Stimulated activated CD8-positive, alpha-beta memory T cell treated with anti-CD3 and anti-CD28 coated beads, Interleukin-15, amount 100 ng/mL, for 1 hour (primary cell): Measurements from ENCODE around the gene CALHM3.
"Not testable (repeated sequence)": the region's sequence is repeated elsewhere in the genome, so short reads cannot be mapped to it uniquely, and the experiment has no call there.

Source experiments
- DNase-seq: peaks from one replicate; pipeline ENCODE4 v3.0.0-alpha.2; 2020; ENCODE audit warnings: low read depth

Gene CALHM3

DNA sequence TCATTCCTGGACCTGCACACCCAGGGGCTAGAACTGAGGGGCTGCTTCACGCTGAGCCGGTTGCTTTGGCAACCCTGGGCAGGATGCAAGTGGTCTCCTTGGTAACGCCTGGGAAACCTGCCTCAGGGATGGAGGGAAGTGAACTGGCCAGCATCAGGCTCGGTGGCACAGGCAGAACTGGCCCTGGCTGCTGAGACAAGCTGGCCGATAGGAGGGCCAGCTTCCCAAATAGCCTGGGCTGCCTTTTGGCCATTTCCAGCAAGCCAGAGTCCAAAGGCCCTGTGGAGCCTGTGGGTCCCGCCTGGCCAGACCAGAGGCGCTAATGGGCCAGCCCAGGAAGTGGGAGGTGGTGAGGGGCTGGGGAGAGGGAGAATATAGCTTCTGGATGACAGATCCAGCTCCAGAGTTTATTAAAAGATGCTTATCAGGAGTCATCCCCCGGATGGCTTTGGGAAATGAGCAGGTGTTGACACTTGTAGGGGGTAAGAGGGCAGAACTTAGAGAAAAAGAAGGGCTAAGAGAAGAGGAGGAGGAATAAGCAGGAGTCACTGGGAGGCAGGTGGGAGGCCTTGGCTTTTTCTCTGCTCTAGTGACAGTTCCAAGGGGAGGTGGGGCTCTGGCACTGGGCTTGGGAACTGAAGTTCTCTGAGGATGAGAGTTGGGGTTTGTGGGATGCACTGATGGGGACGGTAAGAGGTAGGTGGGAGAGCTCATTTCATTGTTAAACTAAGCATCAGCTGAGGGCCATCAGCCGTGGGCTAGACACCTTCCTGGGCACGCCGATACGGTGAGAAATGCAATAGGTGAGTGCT lies 24.0 kb upstream of the CALHM3 start:
- no peak for DNase-seq

DNA sequence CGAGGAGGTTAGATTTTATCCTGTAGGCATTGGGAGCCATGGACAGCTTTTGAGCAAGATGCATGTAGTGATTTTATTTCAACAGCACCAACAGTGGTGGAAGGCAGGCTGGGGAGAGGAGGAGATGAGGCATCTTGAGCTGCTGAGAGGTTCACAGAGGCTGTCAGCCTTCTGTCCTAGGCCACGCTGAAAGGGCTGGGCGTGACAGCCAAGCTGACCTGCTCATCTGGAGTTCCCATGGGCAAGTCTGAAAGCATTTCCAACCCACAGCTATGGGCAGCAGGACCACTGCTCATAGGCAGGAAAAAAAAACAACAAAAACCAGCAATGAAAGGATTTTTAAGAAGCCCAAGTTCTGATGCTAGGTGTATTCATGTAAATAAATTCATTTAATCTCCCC lies 22.1 kb upstream of the CALHM3 start:
- no peak for DNase-seq

GRCh38 chr10:103500481-103500880 lies 21.4 kb upstream of the CALHM3 start:
- no peak for DNase-seq

DNA sequence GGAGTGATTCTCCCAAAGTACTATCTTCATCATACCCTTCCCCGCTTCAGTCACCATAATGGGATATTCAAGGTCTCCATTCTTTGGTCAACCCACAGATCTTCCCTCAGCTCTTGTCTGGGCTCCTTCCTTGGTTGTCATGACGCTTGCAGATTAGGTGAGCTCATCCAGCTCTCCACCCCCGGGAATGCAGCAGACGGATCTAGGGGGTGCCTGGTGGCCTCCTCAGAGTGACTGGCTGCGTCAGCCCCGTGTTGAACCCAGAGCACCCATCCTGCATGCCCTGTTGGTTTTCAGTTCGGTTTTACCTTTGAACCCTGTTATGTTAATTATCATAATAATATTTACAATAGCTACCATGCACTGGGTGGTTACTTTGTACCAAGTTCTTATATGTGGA lies 20.8 kb upstream of the CALHM3 start:
- no peak for DNase-seq

DNA sequence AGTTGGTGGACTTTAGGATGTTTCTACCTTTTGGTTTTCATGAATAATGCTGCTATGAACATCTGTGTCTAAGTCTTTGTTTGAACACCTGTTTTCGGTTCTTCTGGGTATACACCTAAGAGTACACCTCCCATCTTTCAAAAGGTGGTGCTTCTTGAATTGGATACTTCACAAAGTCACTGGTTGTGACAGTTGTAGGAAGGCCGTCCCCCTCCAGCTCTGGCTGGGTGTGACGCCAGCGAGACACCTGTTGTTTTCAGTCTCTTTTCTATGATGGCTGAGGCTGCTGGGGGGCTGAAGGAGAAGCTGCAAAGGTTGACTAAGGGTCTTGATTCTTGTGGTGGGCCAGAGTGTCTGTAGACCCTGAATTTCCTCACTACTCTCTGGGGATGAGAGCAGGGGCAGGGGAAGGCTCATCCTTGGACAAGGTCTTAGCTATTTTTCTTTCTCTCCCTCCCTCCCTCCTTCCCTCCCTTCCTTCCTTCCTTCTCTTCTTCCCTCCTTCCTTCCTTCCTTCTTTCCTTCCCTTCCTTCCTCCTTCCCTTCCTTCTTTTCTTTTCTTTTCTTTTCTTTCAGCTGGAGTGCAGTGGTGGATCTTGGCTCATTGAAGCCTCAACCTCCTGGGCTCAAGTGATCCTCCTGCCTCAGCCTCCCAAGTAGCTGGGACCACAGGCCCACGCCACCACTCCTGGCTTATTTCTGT lies 20.0 kb upstream of the CALHM3 start:
- DNase-seq, result no peak

- no peak for DNase-seq
Observed at GRCh38 chr10:103497161-103497915, 18.3 kb upstream of the CALHM3 start.

DNA sequence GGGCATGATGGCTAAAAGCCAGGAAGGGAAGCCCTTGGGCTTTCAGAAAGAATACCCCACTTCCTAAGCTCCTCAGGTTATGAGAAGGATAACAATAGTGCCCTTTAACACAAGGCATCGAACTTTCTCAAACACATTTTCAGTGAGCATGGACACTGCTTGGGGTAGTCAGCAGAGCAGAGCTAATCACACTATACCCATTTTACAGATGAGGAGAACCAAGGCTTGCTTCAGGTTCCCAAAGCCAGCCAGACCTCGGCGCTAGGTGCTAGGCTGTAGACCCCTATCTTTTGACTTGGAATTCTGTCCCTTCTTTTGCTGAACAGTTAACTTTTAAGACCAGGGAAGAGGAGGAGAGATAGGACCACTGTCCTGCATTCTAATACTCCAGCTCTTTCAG lies 16.3 kb upstream of the CALHM3 start:
- DNase-seq, result no peak

GRCh38 chr10:103493916-103494877 lies 15.2 kb upstream of the CALHM3 start:
- DNase-seq, result no peak

DNA sequence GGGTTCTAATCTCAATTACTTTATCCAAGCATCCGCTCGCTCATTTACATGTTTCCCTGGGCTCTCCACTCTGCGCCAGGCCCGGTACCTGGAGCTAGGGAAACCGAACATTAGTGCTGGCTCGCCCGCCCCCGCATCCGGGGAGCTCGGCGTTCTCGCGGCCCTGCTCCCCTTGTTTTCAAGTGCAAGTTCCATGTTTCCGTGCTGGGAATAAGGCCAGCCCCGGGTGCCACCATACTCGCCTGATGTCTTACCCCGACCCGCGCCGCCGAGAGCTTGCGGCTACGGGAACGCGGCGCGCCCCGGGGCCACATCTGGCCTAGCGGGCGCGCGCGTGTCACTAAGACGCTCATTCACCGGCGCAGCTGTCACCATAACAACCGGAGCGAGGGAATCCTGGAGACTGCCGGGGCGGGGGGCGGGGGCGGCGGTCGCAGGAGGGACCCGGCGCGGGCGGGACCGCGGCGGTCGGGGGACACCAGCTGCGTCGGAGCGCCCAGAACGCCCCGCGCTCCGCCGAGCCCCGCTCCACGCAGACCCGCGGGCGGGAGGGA lies 14.4 kb upstream of the CALHM3 start, which contains the start of gene NEURL1:
NEURL1 (plus strand) TSS at position 344 of the 554 bp plus-strand sequence. CDS start 683 bp downstream, outside the sequence.
- DNase-seq, result no peak

- no peak for DNase-seq
Observed at GRCh38 chr10:103492655-103493261, 13.7 kb upstream of the CALHM3 start.

DNA sequence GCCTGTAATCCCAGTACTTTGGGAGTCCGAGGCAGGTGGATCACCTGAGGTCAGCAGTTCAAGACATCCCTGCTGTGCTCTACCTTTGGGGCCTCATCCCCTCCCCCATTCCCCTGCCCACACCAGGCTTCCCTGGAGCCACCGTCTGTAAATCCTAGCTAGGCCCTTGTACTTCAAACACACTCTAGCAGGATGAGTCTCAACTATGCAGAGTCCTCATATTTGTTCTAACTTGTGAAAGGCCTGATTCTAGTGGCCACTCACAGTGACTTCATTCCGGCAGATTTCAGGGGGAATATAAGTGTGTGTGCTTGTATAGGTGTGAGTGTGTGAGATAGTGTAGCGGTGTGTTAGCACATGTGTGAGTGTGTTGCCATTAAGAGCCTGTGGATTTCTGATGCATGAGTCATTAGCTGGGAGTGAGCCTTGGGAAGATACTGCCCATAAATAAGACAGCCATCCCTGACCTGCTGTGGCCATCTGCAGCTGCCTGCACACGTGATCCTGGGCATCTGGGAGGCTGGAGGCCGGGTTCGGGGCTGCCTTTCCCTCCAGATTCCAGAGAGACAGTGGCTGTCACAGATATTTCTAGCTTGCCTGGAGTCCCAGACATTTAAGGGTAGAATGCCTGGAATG lies 12.8 kb upstream of the CALHM3 start:
- no peak for DNase-seq

GRCh38 chr10:103490986-103491314 lies 11.9 kb upstream of the CALHM3 start:
- no peak for DNase-seq

- no peak for DNase-seq
Observed at GRCh38 chr10:103487410-103487708, 8.3 kb upstream of the CALHM3 start.

GRCh38 chr10:103486635-103487409 lies 7.8 kb upstream of the CALHM3 start:
- not testable (repeated sequence) for DNase-seq

GRCh38 chr10:103481974-103482531 lies 3.0 kb upstream of the CALHM3 start:
- no peak for DNase-seq

- no peak for DNase-seq
Observed at GRCh38 chr10:103480521-103480920, 1.5 kb upstream of the CALHM3 start.

DNA sequence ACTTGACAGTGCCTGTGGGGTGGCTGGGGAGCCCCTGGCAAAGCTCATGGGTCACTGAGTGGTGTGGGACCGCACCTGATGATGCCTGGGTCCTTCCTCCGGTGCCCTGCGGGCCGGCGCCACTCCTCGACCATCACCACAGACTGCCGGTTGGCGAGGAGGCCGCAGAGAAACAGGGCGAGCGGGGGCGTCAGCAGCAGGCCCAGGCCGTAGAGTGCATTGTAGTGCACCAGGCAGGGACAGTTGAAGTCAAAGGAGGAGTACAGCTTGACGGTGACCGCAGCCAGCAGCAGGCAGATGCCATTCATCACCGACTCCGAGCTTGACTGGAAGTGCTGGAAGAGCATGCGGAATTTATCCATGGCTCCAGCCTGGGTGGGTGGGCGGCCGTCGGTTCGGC lies 369 bp downstream of the CALHM3 start:
- DNase-seq, result no peak

- DNase-seq, result no peak
Observed at GRCh38 chr10:103476046-103476768, 2.8 kb downstream of the CALHM3 start.

- DNase-seq, result no peak
Observed at GRCh38 chr10:103475437-103475836, 3.6 kb downstream of the CALHM3 start.
